Activated T-cell treated with anti-CD3 and anti-CD28 coated beads for 4 hours (primary cell): ENCODE data around the gene TBC1D14.

Experiments used
- DNase-seq: peaks from one replicate; pipeline ENCODE4 v3.0.0-alpha.2; 2020

Gene TBC1D14

GRCh38 chr4:6955261-6955911, 45.8 kb downstream of the TBC1D14 start:
- DNase-seq = no peak

- no peak for DNase-seq
Observed at GRCh38 chr4:6956087-6956433, 46.4 kb downstream of the TBC1D14 start.

GRCh38 chr4:6956434-6957147, 47.0 kb downstream of the TBC1D14 start:
- no peak for DNase-seq

DNA sequence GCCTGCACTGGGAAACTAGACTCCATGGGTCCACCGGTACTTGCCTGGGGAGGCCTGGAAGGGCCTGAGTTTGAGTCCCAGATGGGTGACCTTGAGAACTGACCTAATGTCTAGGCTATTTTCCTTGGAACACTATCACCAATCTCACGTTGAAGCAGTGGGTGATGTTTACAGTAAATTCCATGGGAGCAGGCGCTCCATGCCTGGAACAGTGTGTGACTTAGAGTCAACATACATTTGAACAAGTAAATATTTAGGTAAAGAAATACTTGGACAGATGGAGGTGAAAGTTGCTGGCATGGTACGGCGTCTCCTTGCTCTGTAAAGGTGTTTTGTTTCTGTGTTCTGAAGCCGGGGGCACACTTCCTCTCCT, 47.5 kb downstream of the TBC1D14 start:
- no peak for DNase-seq

DNA sequence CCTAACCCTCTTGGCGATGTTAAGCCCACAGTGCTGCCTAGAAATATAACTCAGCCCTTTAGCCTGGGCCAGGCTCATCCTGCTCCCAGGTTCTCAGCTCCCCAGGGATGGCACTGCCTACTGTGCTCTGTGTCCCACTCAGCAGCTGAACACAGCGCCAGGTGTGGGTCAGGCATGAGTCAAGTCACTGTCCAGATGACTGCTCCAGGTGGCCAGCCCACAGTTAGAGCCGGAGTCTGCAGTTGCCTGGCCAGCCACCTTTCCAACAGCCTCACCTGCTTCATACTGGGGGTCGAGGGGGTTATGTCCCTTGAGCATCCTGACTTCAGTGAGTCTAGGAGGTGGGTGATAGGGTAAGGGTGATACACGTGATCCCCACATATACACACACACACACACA, 48.4 kb downstream of the TBC1D14 start:
- no peak for DNase-seq

- DNase-seq = no peak
Observed at GRCh38 chr4:6959261-6959660, 49.6 kb downstream of the TBC1D14 start.

DNA sequence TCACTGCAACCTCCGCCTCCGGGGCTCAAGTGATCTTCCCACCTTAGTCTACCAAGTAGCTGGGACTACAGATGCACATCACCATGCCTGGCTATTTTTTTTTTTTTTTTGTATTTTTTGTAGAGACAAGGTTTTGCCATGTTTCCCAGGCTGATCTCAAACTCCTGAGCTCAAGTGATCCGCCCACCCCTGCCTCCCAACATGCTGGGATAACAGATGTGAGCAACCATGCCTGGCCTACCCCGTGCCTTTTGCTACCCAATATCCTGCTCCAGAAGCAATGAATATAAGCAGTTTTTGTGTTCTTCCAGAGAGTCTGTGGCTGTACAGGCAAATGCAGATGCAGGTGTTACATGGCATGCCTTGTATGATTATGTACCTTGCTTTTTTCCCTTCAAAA, 50.5 kb downstream of the TBC1D14 start:
- no peak for DNase-seq

DNA sequence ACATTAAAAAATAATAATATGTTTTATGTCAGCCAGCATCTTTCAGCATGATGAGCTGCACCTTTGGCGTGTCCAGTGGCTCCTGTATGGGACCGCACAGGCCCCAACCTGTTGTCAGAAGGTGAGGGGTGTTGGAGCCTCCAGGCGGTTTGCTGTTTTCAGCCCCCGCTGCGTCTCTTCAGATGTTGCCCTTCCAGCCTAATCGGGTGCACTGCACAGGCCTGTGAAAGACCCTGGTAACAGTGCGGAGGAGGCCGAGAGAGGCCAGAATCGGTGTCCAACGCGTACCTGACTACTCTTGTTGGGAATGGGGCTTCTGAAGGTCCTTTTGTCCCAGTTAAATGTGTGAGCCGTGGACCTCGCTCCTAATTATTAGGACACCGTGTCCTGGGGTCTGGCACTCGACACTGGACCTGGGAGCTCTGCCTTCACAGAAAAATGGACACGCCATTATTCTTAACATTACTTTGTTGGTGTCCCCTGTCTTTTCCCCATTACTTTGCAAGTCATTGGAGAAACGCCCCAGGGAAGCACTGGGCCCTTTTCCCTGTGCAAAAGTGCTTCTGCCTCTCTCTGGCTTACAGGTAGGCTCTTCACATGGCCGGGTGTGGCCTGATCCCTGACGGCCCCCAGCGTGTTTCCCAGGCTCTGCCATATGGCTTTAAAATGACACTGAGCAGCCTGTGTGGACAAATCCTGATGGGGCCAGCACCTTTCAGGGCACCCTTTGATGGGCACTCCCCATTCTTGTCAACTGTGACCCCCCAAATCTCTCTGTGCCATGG, 51.2 kb downstream of the TBC1D14 start:
- no peak for DNase-seq

- DNase-seq = no peak
Observed at GRCh38 chr4:6961496-6962210, 52.0 kb downstream of the TBC1D14 start.

DNA sequence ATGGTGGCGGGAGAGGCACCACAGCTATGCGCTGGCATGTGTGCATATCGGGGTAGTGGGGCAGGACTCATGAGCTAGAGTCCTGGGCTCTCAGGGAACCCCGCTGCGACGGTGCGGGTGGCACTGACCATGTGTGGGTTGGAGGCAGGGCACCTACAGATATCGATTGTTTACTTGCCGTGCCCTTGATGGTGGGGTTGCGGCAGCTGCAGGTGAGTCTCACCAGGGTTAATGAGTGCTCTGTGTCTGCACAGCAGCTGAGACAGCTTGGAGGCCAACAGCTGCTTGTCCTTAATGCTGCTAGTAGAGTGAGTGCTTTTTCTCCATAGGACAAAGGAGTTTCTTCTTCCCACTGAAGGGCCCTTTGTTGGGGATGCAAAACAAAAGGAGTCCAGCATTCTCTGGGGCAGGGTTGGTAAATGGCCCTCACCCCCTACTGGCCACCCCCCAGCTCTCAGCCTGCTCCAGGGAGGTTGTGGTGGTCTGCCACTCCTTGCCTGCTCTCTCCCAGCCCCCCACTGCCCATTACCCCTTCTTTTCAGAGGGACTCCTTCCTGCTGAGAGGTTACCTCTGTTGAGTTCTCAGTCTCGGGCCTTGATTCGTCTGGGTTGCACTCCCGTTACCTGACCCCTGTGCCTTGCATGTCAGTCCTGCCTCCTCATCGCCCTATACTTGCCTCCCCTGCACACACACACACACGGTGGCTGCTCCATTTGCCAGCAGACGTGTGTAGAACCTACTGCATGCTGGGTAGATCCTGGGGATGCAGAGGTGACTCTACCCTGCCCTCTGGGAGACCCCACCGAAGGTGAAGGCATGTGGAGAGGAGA, 52.8 kb downstream of the TBC1D14 start:
- DNase-seq = no peak

GRCh38 chr4:6963139-6963611, 53.5 kb downstream of the TBC1D14 start:
- no peak for DNase-seq

DNA sequence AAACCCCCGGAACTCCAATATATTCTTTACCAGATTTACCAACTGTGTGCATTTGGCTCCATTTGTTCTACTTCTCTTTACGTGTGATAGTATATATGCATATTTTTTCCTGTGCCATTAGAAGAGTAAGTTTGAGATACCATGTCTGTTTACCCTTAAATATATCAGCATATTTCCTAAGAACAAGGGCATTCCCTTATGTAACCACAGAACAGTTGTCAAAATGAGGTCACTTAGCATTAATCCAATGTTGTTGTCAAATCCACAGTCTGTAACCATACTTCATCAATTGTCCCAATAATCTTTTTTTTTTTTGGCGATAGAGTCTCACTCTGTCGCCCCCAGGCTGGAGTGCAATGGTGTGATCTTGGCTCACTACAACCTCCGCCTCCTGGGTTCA, 55.2 kb downstream of the TBC1D14 start:
- no peak for DNase-seq

GRCh38 chr4:6965329-6965728, 55.7 kb downstream of the TBC1D14 start:
- DNase-seq = no peak

GRCh38 chr4:6967846-6968340, 58.3 kb downstream of the TBC1D14 start:
- DNase-seq = no peak

GRCh38 chr4:6968496-6968895, 58.9 kb downstream of the TBC1D14 start:
- DNase-seq = no peak

DNA sequence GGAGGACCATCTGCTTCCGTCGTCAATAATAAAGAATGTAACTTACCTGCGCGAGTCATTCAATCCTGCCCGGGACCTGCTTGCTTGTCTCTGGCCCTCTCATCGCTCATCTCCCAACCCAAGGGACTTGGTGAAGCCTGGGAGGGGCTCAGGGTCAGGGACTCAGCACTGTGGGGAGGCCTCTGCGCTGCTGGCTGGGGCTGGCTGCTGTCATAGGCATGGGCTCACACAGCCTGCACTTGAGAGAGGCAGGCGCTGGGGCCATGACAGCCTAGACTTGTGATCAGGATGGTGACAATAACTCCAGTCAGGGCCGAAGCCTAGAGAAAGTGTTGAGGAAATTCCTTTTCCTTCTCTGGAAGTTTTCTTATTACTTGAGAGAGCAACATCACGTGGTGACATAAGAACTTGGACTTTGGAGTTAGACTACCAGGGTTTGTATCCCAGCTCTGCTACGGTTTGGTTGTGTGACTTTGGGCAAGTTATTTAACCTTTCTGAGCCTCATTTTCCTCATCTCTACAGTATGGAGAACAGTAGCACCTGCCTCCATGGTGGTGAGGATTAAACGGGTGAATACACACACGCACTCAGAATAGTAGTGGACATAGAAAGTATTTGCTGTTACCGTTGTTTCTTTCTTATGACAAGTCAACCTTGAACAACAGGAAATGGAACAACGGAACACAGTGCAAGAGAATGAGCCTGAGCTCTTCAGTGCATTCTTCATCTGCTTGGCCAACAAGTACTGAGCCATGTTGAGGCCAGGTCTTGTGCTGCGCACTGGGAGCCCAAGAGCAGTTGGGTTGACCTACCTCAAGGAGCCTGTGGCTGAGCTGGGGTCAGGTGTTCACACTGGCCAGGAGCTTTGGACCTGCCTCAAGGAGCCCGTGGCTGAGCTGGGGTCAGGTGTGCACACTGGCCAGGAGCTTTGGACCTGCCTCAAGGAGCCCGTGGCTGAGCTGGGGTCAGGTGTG, 60.5 kb downstream of the TBC1D14 start:
- DNase-seq = no peak

GRCh38 chr4:6971536-6972374, 62.1 kb downstream of the TBC1D14 start:
- no peak for DNase-seq

GRCh38 chr4:6972375-6972650, 62.7 kb downstream of the TBC1D14 start:
- no peak for DNase-seq

DNA sequence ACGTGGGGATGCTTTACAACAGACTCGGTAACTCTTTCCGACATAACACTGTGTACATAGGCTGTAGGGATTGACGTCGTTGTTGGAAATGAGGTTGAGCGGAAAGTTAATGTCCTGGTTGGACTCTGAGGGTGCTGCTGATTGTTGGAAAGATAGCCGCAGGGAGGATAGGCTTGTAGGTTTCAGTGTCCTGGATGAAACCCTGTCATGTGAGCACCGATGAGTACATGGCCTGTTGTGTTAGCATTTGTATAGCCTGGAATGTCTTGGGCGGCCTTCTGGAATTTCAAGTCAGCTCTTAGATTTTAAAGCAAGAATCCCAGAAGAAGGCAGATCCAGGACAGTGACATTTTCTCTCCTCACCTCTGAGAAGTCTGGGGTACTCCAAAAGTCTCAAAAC, 63.3 kb downstream of the TBC1D14 start:
- DNase-seq = no peak

GRCh38 chr4:6974138-6974848, 64.7 kb downstream of the TBC1D14 start:
- peak; percentile 75 for DNase-seq
